GM23248 (cell line): ENCODE measurements around the gene MDK. TPM values are rescaled to one million over a fixed set of nuclear protein-coding genes. Genes with fewer than 3 reads are reported as not detected.
A peak's percentile ranks its signal among the peaks of the same experiment; 100 is the strongest.

Source experiments
- DNase-seq: peaks from one replicate; pipeline ENCODE4 v3.0.0-alpha.2; 2015
- H2AFZ ChIP-seq: fragments of 200-600 bp; sonication (generic); 2 replicates; pipeline ENCODE4 v1.6.1; 2016; ENCODE audit warnings: antibody characterized with exemption
- H3F3A ChIP-seq: fragments of 200-600 bp; sonication (generic); 2 replicates; pipeline ENCODE4 v1.6.1; 2016; ENCODE audit warnings: mild to moderate bottlenecking, antibody characterized with exemption, mixed run types; ENCODE audit not compliant: insufficient read depth
- H3K27ac ChIP-seq: fragments of 200-600 bp; sonication (generic); 2 replicates; pipeline ENCODE4 v1.5.1; 2016; ENCODE audit warnings: mild to moderate bottlenecking
- H3K27me3 ChIP-seq: fragments of 200-600 bp; sonication (generic); replicated peaks from 2 replicates; pipeline ENCODE4 v1.6.1; 2016; ENCODE audit warnings: mild to moderate bottlenecking; ENCODE audit not compliant: insufficient read depth
- H3K36me3 ChIP-seq: fragments of 200-600 bp; sonication (generic); 2 replicates; pipeline ENCODE4 v1.6.1; 2016; ENCODE audit warnings: low read depth, mild to moderate bottlenecking
- H3K4me1 ChIP-seq: fragments of 200-600 bp; sonication (generic); 2 replicates; pipeline ENCODE4 v1.6.1; 2016; ENCODE audit warnings: mild to moderate bottlenecking; ENCODE audit not compliant: insufficient read depth
- H3K4me2 ChIP-seq: fragments of 200-600 bp; sonication (generic); one replicate; pipeline ENCODE4 v1.6.1; 2016; ENCODE audit warnings: mild to moderate bottlenecking; ENCODE audit not compliant: unreplicated experiment
- H3K4me3 ChIP-seq: fragments of 200-600 bp; sonication (generic); 2 replicates; pipeline ENCODE4 v1.5.1; 2016; ENCODE audit warnings: mild to moderate bottlenecking
- H3K79me2 ChIP-seq: fragments of 200-600 bp; sonication (generic); 2 replicates; pipeline ENCODE4 v1.6.1; 2016; ENCODE audit warnings: mild to moderate bottlenecking; ENCODE audit not compliant: insufficient read depth
- H3K9ac ChIP-seq: fragments of 200-600 bp; sonication (generic); 2 replicates; pipeline ENCODE4 v1.6.1; 2016; ENCODE audit warnings: mild to moderate bottlenecking
- H3K9me2 ChIP-seq: fragments of 200-600 bp; sonication (generic); 2 replicates; pipeline ENCODE4 v1.6.1; 2016; ENCODE audit warnings: mixed run types, mild to moderate bottlenecking, moderate library complexity; ENCODE audit not compliant: insufficient read depth
- H3K9me3 ChIP-seq: fragments of 200-600 bp; sonication (generic); one replicate; pipeline ENCODE4 v1.6.1; 2017; ENCODE audit warnings: low read depth
- H4K20me1 ChIP-seq: fragments of 200-600 bp; sonication (generic); 2 replicates; pipeline ENCODE4 v1.6.0; 2016; ENCODE audit not compliant: insufficient read depth
- EZH2 ChIP-seq: fragments of 200-600 bp; sonication (generic); IDR thresholded peaks from 2 replicates; pipeline ENCODE4 v1.6.1; 2018; ENCODE audit warnings: antibody characterized with exemption, mild to moderate bottlenecking; ENCODE audit not compliant: insufficient read depth, poor library complexity, severe bottlenecking
- EZH2phosphoT487 ChIP-seq: fragments of 200-600 bp; sonication (generic); IDR thresholded peaks from 2 replicates; pipeline ENCODE4 v1.6.1; 2018; ENCODE audit warnings: antibody characterized with exemption, moderate library complexity, mild to moderate bottlenecking, low read depth; ENCODE audit not compliant: insufficient read depth
- WGBS, 2 experiments: methylation state at CpG; one replicate each; pipeline ENCODE4 v1.1.6; 2015 to 2017; ENCODE audit warnings: low lambda C conversion rate in 2 of 2, low coverage in 1 of 2; ENCODE audit errors: missing lambda C conversion rate in 2 of 2; 5-methylcytosine and 5-hydroxymethylcytosine counted together
- in situ Hi-C: fragments of 300-500 bp; cut with MboI; formaldehyde crosslinking; loops from 2 replicates; pipeline ENCODE4 v1.15.0; 2020
- polyA plus RNA-seq: library from polyadenylated mRNA; unstranded; fragments of >200 nt; fragmentation: Nextera tagmentation; extraction: Ambion mirVana; gene quantifications from 2 replicates; pipeline ENCODE4 v1.2.1, GENCODE V29; 2016
- total RNA-seq: library from RNA; depleted of rRNA; stranded (reverse); fragments of >200 nt; shearing (Covaris generic); gene quantifications from 2 replicates; pipeline ENCODE4 v1.2.3, GENCODE V29; 2014

Gene MDK
- total and polyA plus RNA-seq, 2 experiments from 2014 or later: 10.7 to 31.5 TPM

DNA sequence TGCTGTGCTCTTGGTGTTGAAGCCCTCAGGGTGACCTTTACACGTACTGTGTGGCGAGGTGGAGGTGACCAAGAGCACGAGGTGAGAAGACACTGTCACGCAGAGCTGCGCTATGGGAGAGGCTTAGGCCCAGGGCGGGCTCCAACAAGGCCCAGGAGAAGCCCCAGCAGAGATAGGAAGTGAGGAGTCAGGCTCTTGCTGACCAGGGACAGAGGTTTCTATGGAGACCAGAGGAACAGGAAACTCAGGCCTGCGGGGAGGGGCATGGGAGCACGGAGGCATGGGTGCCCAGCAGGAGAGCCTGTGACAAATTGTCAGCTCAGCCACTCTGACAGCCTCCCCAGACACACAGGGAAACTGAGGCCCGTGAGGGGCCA is 18.4 kb upstream of the MDK start:
- Histone ChIP-seq H3K79me2 (peaks cover 55% of the 10 kb centered on the region), H3K27ac (peak overlapping the region; percentile 65), H3K4me3 (no peak overlapping the region), H3K36me3 (no peaks in the 10 kb centered on the region), H3K9me3 (no peaks in the 10 kb centered on the region), H3K27me3 (no peaks in the 10 kb centered on the region), H3K4me2 (peak overlapping the region; percentile 36), H3K9ac (peak overlapping the region; percentile 74), H3K9me2 (no peaks in the 10 kb centered on the region), H3K4me1 (peaks cover 32% of the 10 kb centered on the region), H2AFZ (no peak overlapping the region), H3F3A (peaks cover 12% of the 10 kb centered on the region; the same call in 1 of the 2 replicates), H4K20me1 (no peaks in the 10 kb centered on the region)
- 78 to 79% methylated on average over 9 of the region's 9 CpGs for WGBS, 2 experiments
- in situ Hi-C loops: no loop called here
- TF ChIP-seq EZH2: no peak
- TF ChIP-seq EZH2phosphoT487: no peak
- DNase-seq: peak; percentile 73

- no peak overlapping the region for H3K4me3 ChIP-seq
- H3F3A ChIP-seq: peaks cover 12% of the 10 kb centered on the region; the same call in 1 of the 2 replicates
- TF ChIP-seq EZH2 (no peak), EZH2phosphoT487 (no peak)
- no peaks in the 10 kb centered on the region for H3K9me3 ChIP-seq
- H3K9ac ChIP-seq: peak overlapping the region; percentile 74
- H3K9me2 ChIP-seq: no peaks in the 10 kb centered on the region
- 75 to 77% methylated on average over 21 of the region's 21 CpGs for WGBS, 2 experiments
- H3K36me3 ChIP-seq: no peaks in the 10 kb centered on the region
- peak; percentile 72 for DNase-seq
- H3K27me3 ChIP-seq: no peaks in the 10 kb centered on the region
- H3K4me1 ChIP-seq: peaks cover 32% of the 10 kb centered on the region
- H3K4me2 ChIP-seq: peak overlapping the region; percentile 36
- in situ Hi-C loops: no loop called here
- peaks cover 49% of the 10 kb centered on the region for H3K79me2 ChIP-seq
- no peaks in the 10 kb centered on the region for H4K20me1 ChIP-seq
- H3K27ac ChIP-seq: peak overlapping the region; percentile 65
- H2AFZ ChIP-seq: no peak overlapping the region
Observed at GRCh38 chr11:46363455-46364005, 17.9 kb upstream of the MDK start.

- Histone ChIP-seq H3K4me3 (no peak overlapping the region), H3K27me3 (no peaks in the 10 kb centered on the region), H3K27ac (peak overlapping the region; percentile 65), H3K4me1 (peaks cover 32% of the 10 kb centered on the region), H3K36me3 (no peaks in the 10 kb centered on the region), H3K9me3 (no peaks in the 10 kb centered on the region), H3K79me2 (peaks cover 44% of the 10 kb centered on the region), H3F3A (peaks cover 12% of the 10 kb centered on the region; the same call in 1 of the 2 replicates), H4K20me1 (no peaks in the 10 kb centered on the region), H3K4me2 (no peak overlapping the region), H3K9me2 (no peaks in the 10 kb centered on the region), H3K9ac (peak overlapping the region; percentile 74), H2AFZ (no peak overlapping the region)
- 55% methylated on average over 9 of the region's 9 CpGs for WGBS, 2 experiments
- in situ Hi-C loops: no loop called here
- DNase-seq: peak; percentile 54
- TF ChIP-seq EZH2 (no peak), EZH2phosphoT487 (no peak)
Observed at GRCh38 chr11:46364056-46364455, 17.4 kb upstream of the MDK start.

GRCh38 chr11:46364791-46365190 is 16.7 kb upstream of the MDK start:
- no peak for TF ChIP-seq EZH2phosphoT487
- no peak for TF ChIP-seq EZH2
- Histone ChIP-seq H3F3A (peaks cover 12% of the 10 kb centered on the region; the same call in 1 of the 2 replicates), H3K9me3 (no peaks in the 10 kb centered on the region), H3K27ac (no peak overlapping the region), H3K4me1 (peaks cover 32% of the 10 kb centered on the region), H3K4me2 (no peak overlapping the region), H3K36me3 (no peaks in the 10 kb centered on the region), H3K9me2 (no peaks in the 10 kb centered on the region), H3K9ac (no peak overlapping the region), H3K27me3 (no peaks in the 10 kb centered on the region), H3K4me3 (no peak overlapping the region), H3K79me2 (peaks cover 42% of the 10 kb centered on the region), H2AFZ (no peak overlapping the region), H4K20me1 (no peaks in the 10 kb centered on the region)
- in situ Hi-C loops: no loop called here
- WGBS, 2 experiments: 70 to 79% methylated on average over 3 of the region's 3 CpGs
- DNase-seq: no peak
